Cerebellar nuclear complex (tissue), 1 donor: ENCODE data around the gene TTC32.

Experiments used
- DNase-seq, 2 experiments: peaks; one replicate each; lab custom pipeline; 2025; lab: John Stamatoyannopoulos, UW

The TTC32 gene

GRCh38 chr2:19876751-19877150, 25.0 kb downstream of the TTC32 start:
- DNase-seq, result no peak

- no peak for DNase-seq
These were observed 26.5 kb downstream of the TTC32 start for GRCh38 chr2:19875280-19875679.

GRCh38 chr2:19874726-19875125, 27.1 kb downstream of the TTC32 start:
- DNase-seq, result no peak

- no peak for DNase-seq
These were observed 28.8 kb downstream of the TTC32 start for GRCh38 chr2:19873014-19873413.

- no peak for DNase-seq
These were observed 29.5 kb downstream of the TTC32 start for GRCh38 chr2:19872302-19872701.

GRCh38 chr2:19871836-19872235, 29.9 kb downstream of the TTC32 start:
- no peak for DNase-seq

- DNase-seq, result no peak
These were observed 31.0 kb downstream of the TTC32 start for GRCh38 chr2:19870792-19871191.

- no peak for DNase-seq
These were observed 32.8 kb downstream of the TTC32 start for GRCh38 chr2:19868701-19869580.

GRCh38 chr2:19868224-19868623, 33.6 kb downstream of the TTC32 start:
- DNase-seq, result no peak

- DNase-seq, result no peak
These were observed 35.0 kb downstream of the TTC32 start for GRCh38 chr2:19866771-19867170.

GRCh38 chr2:19865151-19865550, 36.6 kb downstream of the TTC32 start:
- no peak for DNase-seq

GRCh38 chr2:19864381-19864780, 37.4 kb downstream of the TTC32 start:
- no peak for DNase-seq

- DNase-seq, result peak in 1 of 2 experiments; percentile 3
These were observed 38.3 kb downstream of the TTC32 start for GRCh38 chr2:19863303-19864041.

GRCh38 chr2:19861813-19862212, 40.0 kb downstream of the TTC32 start:
- no peak for DNase-seq

GRCh38 chr2:19860022-19860421, 41.8 kb downstream of the TTC32 start:
- no peak for DNase-seq

GRCh38 chr2:19859565-19859964, 42.2 kb downstream of the TTC32 start:
- DNase-seq, result no peak

- DNase-seq, result no peak
These were observed 44.0 kb downstream of the TTC32 start for GRCh38 chr2:19857806-19858205.

GRCh38 chr2:19857100-19857499, 44.7 kb downstream of the TTC32 start:
- DNase-seq, result no peak

GRCh38 chr2:19855542-19856431, 46.0 kb downstream of the TTC32 start:
- no peak for DNase-seq

- DNase-seq, result no peak
These were observed 46.9 kb downstream of the TTC32 start for GRCh38 chr2:19854596-19855541.

GRCh38 chr2:19851116-19851695, 50.6 kb downstream of the TTC32 start:
- no peak for DNase-seq
